Measurements from ENCODE around the gene BRD7. TPM values are rescaled to one million over a fixed set of nuclear protein-coding genes. Genes with fewer than 3 reads are reported as not detected.

Gene BRD7
- total RNA-seq, 2 donors from 2014 or later, result 56.9 to 63.5 TPM

- no peak overlapping the region for H3K4me3 ChIP-seq
- no peaks in the 10 kb centered on the region for H3K4me1 ChIP-seq (ENCODE audit: control insufficient read depth in 1 of 2, low read depth in 2 of 2)
- H3K36me3 ChIP-seq, result no peaks in the 10 kb centered on the region
- H3K9me3 ChIP-seq, result no peaks in the 10 kb centered on the region
- DNase-seq (ENCODE audit: low spot score), result no peak
- no peaks in the 10 kb centered on the region for H3K27me3 ChIP-seq (replicated peaks; ENCODE audit: insufficient read depth)
- H3K27ac ChIP-seq, result no peak overlapping the region
- ATAC-seq (ENCODE audit: insufficient number of reproducible peaks, low FRiP score, low read depth), result no peak
- TF ChIP-seq CTCF (IDR thresholded peaks at IDR 0.05), result no peak
Measured at GRCh38 chr16:50289950-50290764, 78.6 kb downstream of the BRD7 start.

GRCh38 chr16:50288920-50289319, 79.9 kb downstream of the BRD7 start:
- peaks cover 0 to 7% of the 10 kb centered on the region in 2 donors for H3K4me1 ChIP-seq (ENCODE audit: control insufficient read depth in 1 of 2, low read depth in 2 of 2)
- no peaks in the 10 kb centered on the region for H3K36me3 ChIP-seq
- DNase-seq (ENCODE audit: low spot score) (no peak), ATAC-seq (ENCODE audit: insufficient number of reproducible peaks, low FRiP score, low read depth) (no peak)
- no peak overlapping the region for H3K27ac ChIP-seq
- H3K27me3 ChIP-seq (replicated peaks; ENCODE audit: insufficient read depth), result no peaks in the 10 kb centered on the region
- no peak overlapping the region for H3K4me3 ChIP-seq
- H3K9me3 ChIP-seq, result no peaks in the 10 kb centered on the region
- no peak for TF ChIP-seq CTCF (IDR thresholded peaks at IDR 0.05)

- H3K36me3 ChIP-seq, result no peaks in the 10 kb centered on the region
- DNase-seq (ENCODE audit: low spot score) (no peak), ATAC-seq (ENCODE audit: insufficient number of reproducible peaks, low FRiP score, low read depth) (no peak)
- no peaks in the 10 kb centered on the region for H3K9me3 ChIP-seq
- peaks cover 0 to 11% of the 10 kb centered on the region in 2 donors for H3K4me1 ChIP-seq (ENCODE audit: control insufficient read depth in 1 of 2, low read depth in 2 of 2)
- H3K4me3 ChIP-seq, result no peak overlapping the region
- H3K27me3 ChIP-seq (replicated peaks; ENCODE audit: insufficient read depth), result no peaks in the 10 kb centered on the region
- no peak for TF ChIP-seq CTCF (IDR thresholded peaks at IDR 0.05)
- no peak overlapping the region for H3K27ac ChIP-seq
Measured at GRCh38 chr16:50288026-50288425, 80.8 kb downstream of the BRD7 start.

GRCh38 chr16:50286681-50287080, 82.1 kb downstream of the BRD7 start:
- no peak for ATAC-seq (ENCODE audit: insufficient number of reproducible peaks, low FRiP score, low read depth)

More at GRCh38 chr16:50286681-50287080, 82.1 kb downstream of the BRD7 start:
- no peaks in the 10 kb centered on the region for H3K36me3 ChIP-seq
- H3K27me3 ChIP-seq (replicated peaks; ENCODE audit: insufficient read depth), result no peaks in the 10 kb centered on the region
- no peak overlapping the region for H3K27ac ChIP-seq
- no peaks in the 10 kb centered on the region for H3K9me3 ChIP-seq
- TF ChIP-seq CTCF (IDR thresholded peaks at IDR 0.05), result no peak
- peaks cover 10 to 20% of the 10 kb centered on the region in 2 donors for H3K4me1 ChIP-seq (ENCODE audit: control insufficient read depth in 1 of 2, low read depth in 2 of 2)
- DNase-seq (ENCODE audit: low spot score), result no peak
- H3K4me3 ChIP-seq, result no peak overlapping the region
